Tibial nerve (tissue), 4 donors: ENCODE measurements around the gene DOCK2. TPM values are rescaled to one million over a fixed set of nuclear protein-coding genes. Genes with fewer than 3 reads are reported as not detected.

Experiments used
- DNase-seq, 2 donors: peaks; one replicate each; pipeline ENCODE4 v3.0.0-alpha.2; 2019; ENCODE audit warnings: low spot score in 2 of 2
- H3K27ac ChIP-seq, 4 donors: fragments of 200-600 bp; sonication (generic) in 3 of 4; one replicate each; pipeline ENCODE4 v1.5.1; 2017 to 2019; ENCODE audit warnings: mild to moderate bottlenecking in 1 of 4
- H3K27me3 ChIP-seq, 2 donors: fragments of 200-600 bp; sonication (generic) in 1 of 2; one replicate each; pipeline versions ENCODE4 v1.5.1 to v1.6.0; 2017 to 2019
- H3K36me3 ChIP-seq, 3 donors: fragments of 200-600 bp; sonication (generic); one replicate each; pipeline ENCODE4 v1.5.1; 2018 to 2019
- H3K4me1 ChIP-seq, 4 donors: fragments of 200-600 bp; sonication (generic) in 3 of 4; one replicate each; pipeline ENCODE4 v1.5.1; 2017 to 2019
- H3K4me3 ChIP-seq, 4 donors: fragments of 200-600 bp; sonication (generic) in 3 of 4; one replicate each; pipeline ENCODE4 v1.5.1; 2017 to 2019; ENCODE audit warnings: mild to moderate bottlenecking in 1 of 4, moderate library complexity in 1 of 4
- H3K9me3 ChIP-seq, 4 donors: fragments of 200-600 bp; sonication (generic) in 3 of 4; one replicate each; pipeline ENCODE4 v1.5.1; 2017 to 2019
- EP300 ChIP-seq, 2 donors: sonication (generic); formaldehyde crosslinking; IDR thresholded peaks; one replicate each; pipeline ENCODE4 v1.6.1; 2017; ENCODE audit warnings: antibody characterized with exemption in 2 of 2, mild to moderate bottlenecking in 1 of 2
- POLR2A ChIP-seq, 2 donors: fragments of 450-650 bp; IDR thresholded peaks; one replicate each; pipeline ENCODE4 v1.6.1; 2017; ENCODE audit warnings: antibody characterized with exemption in 2 of 2, mild to moderate bottlenecking in 2 of 2, moderate library complexity in 2 of 2
- WGBS, 2 donors: methylation state at CpG; one replicate each; pipeline ENCODE4 v1.1.5; 2018; 5-methylcytosine and 5-hydroxymethylcytosine counted together
- total RNA-seq, 4 donors: library from RNA; depleted of rRNA; stranded (reverse); fragments of >200 nt; gene quantifications; one replicate each; pipeline ENCODE4 v1.1.0, GENCODE V29; 2016
- TF ChIP-seq, protein P1 (sequence below), 5 experiments: fragments of 200-600 bp in 3 of 5; fragments of 450-650 bp in 2 of 5; sonication (generic) in 3 of 5; IDR thresholded peaks; one replicate each; pipeline ENCODE4 v1.5.1; 2016 to 2019; ENCODE audit warnings: antibody characterized with exemption in 5 of 5, mild to moderate bottlenecking in 3 of 5, moderate library complexity in 2 of 5

The DOCK2 gene
- 10 to 100 TPM; 14.9 to 83.4 (median 23.8) TPM for total RNA-seq

DNA sequence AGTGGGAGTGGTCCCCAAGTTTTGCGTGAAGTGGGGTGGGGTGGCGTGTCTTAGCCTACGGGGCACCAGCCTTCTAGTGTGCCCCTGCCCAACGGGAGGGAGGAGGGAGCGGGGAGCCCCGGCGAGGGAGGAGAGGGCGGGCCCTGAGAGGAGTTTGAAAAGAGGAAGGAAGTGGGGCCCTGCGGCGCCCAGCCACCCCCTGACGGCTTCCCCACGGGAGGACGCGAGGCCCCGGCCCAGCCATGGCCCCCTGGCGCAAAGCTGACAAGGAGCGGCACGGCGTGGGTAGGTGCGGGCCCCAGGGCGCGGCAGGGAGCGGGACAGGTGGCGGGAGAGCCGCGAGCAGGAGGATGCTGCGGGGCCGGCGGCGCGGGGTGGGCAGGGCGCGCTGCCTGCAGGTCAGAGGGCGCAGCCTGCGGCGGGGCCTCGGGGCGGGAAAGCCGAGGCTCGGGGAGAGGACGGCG, at the start of gene DOCK2:
DOCK2 (plus strand) TSS at position 191 of the 464 bp plus-strand sequence; CDS start at position 243, 52 bp downstream.
- WGBS, 2 donors = 2% methylated on average over 27 to 41 of the region's 42 CpGs
- peaks cover 0 to 4% (median 0%) of the 10 kb centered on the region in 4 donors for H3K4me1 ChIP-seq
- H3K36me3 ChIP-seq = no peaks in the 10 kb centered on the region
- H3K27ac ChIP-seq = peak within 1 kb of the TSS in 1 of 4 donors; percentile 81
- peak in 1 of 2 donors; percentile 21 for DNase-seq
- H3K9me3 ChIP-seq = peaks cover 0 to 20% (median 2%) of the 10 kb centered on the region in 4 donors
- peak within 1 kb of the TSS in 3 of 4 donors; percentile 16 to 65 (median 51) for H3K4me3 ChIP-seq
- TF ChIP-seq, protein P1, sequence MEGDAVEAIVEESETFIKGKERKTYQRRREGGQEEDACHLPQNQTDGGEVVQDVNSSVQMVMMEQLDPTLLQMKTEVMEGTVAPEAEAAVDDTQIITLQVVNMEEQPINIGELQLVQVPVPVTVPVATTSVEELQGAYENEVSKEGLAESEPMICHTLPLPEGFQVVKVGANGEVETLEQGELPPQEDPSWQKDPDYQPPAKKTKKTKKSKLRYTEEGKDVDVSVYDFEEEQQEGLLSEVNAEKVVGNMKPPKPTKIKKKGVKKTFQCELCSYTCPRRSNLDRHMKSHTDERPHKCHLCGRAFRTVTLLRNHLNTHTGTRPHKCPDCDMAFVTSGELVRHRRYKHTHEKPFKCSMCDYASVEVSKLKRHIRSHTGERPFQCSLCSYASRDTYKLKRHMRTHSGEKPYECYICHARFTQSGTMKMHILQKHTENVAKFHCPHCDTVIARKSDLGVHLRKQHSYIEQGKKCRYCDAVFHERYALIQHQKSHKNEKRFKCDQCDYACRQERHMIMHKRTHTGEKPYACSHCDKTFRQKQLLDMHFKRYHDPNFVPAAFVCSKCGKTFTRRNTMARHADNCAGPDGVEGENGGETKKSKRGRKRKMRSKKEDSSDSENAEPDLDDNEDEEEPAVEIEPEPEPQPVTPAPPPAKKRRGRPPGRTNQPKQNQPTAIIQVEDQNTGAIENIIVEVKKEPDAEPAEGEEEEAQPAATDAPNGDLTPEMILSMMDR (IDR thresholded peaks at IDR 0.05) = no peak
- TF ChIP-seq POLR2A (IDR thresholded peaks at IDR 0.05) (no peak), EP300 (IDR thresholded peaks at IDR 0.05) (no peak)
- peaks cover 0 to 23% of the 10 kb centered on the region in 2 donors for H3K27me3 ChIP-seq

DNA sequence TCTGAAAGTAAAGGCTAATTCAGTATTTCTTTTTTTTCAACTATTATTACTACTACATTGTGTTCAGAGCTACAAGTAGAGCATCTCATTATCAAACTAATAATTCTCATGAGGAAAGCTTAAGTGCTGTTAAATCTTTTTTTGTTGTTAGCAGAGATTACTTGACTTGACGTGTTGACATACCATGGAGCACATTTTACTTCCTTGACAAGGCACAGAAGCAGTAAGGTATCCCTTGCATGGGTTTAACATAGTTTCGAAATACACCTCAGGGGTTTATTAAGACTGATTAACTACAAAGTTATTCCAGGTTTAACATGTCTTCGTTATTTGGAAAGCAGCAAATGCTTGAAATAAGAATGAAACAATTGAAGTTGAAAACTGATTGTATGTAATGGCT, 46.5 kb upstream of the DOCK2 start:
- H3K27ac ChIP-seq = no peak overlapping the region
- no peak overlapping the region for H3K4me3 ChIP-seq
- WGBS, 2 donors = 85 to 94% methylated on average over 3 of the region's 3 CpGs
- no peaks in the 10 kb centered on the region for H3K9me3 ChIP-seq
- H3K36me3 ChIP-seq = peaks cover 0 to 69% (median 0%) of the 10 kb centered on the region in 3 donors
- DNase-seq = no peak
- no peaks in the 10 kb centered on the region for H3K4me1 ChIP-seq
- H3K27me3 ChIP-seq = no peaks in the 10 kb centered on the region
- TF ChIP-seq, protein P1 (IDR thresholded peaks at IDR 0.05) = no peak
- TF ChIP-seq POLR2A (IDR thresholded peaks at IDR 0.05) (no peak), EP300 (IDR thresholded peaks at IDR 0.05) (no peak)

GRCh38 chr5:169591636-169592035, 45.4 kb upstream of the DOCK2 start:
- H3K4me1 ChIP-seq = no peaks in the 10 kb centered on the region
- no peak for DNase-seq
- H3K4me3 ChIP-seq = no peak overlapping the region
- WGBS, 2 donors = 0% methylated on average over 1 of the region's 1 CpG
- TF ChIP-seq EP300 (IDR thresholded peaks at IDR 0.05) (no peak), POLR2A (IDR thresholded peaks at IDR 0.05) (no peak)
- TF ChIP-seq, protein P1 (IDR thresholded peaks at IDR 0.05) = no peak
- no peaks in the 10 kb centered on the region for H3K9me3 ChIP-seq
- H3K27ac ChIP-seq = no peak overlapping the region
- H3K36me3 ChIP-seq = peaks cover 0 to 78% (median 0%) of the 10 kb centered on the region in 3 donors
- H3K27me3 ChIP-seq = no peaks in the 10 kb centered on the region

GRCh38 chr5:169592937-169593650, 44.0 kb upstream of the DOCK2 start:
- Histone ChIP-seq H3K36me3 (peaks cover 0 to 88% (median 0%) of the 10 kb centered on the region in 3 donors), H3K27ac (no peak overlapping the region), H3K4me3 (no peak overlapping the region), H3K4me1 (no peaks in the 10 kb centered on the region), H3K9me3 (no peaks in the 10 kb centered on the region), H3K27me3 (no peaks in the 10 kb centered on the region)
- no peak for TF ChIP-seq EP300 (IDR thresholded peaks at IDR 0.05)
- no peak for DNase-seq
- 96 to 97% methylated on average over 6 of the region's 6 CpGs for WGBS, 2 donors

DNA sequence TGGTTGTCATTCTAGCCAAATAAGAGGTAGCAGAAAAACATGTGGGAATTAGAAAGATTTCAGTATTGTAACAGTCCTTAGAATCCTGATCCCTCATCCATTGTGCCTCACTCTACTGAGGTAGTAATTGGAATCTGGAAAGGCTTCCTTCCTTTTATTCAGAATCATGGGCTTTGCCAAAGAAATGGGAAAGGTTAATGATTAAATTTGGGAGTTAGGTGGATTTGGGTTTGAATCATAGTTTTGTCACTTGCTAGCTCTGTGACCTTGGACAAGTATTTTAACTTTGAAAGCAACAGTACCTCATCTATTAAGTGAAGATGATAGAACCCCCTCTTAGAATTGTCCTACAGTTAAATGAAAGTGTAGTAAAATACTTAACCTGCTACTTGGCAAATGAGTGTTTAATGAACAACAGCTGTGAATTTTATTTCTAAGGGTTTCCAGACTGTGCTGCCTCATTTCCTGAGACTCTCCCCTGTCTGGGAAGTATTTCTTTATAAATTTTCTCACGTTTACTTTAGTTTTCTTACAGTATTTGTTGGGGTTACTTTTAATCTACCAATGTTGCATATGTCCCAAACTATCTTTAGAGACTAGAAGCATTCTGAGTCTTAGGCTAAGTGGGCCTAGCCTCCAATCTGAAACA, 41.8 kb upstream of the DOCK2 start:
- no peaks in the 10 kb centered on the region for H3K27me3 ChIP-seq
- H3K4me1 ChIP-seq = no peaks in the 10 kb centered on the region
- H3K4me3 ChIP-seq = no peak overlapping the region
- WGBS, 2 donors = 65 to 87% methylated on average over 1 of the region's 1 CpG
- H3K27ac ChIP-seq = no peak overlapping the region
- DNase-seq = no peak
- peaks cover 0 to 94% (median 0%) of the 10 kb centered on the region in 3 donors for H3K36me3 ChIP-seq
- TF ChIP-seq, protein P1 (IDR thresholded peaks at IDR 0.05) = no peak
- no peak for TF ChIP-seq POLR2A (IDR thresholded peaks at IDR 0.05)
- no peak for TF ChIP-seq EP300 (IDR thresholded peaks at IDR 0.05)
- no peaks in the 10 kb centered on the region for H3K9me3 ChIP-seq
